ENCODE data around the gene EMID1.

The EMID1 gene

GRCh38 chr22:29267858-29268510, 62.3 kb downstream of the EMID1 start, which contains the start of the genes EWSR1 and RHBDD3 (continued):
- TF ChIP-seq YY1 (tag by site-specific recombination; IDR thresholded peaks at IDR 0.05) (peak; percentile 95), GLIS1 (tag by site-specific recombination; IDR thresholded peaks at IDR 0.05) (peak; percentile 75), ZNF416 (tag by site-specific recombination; IDR thresholded peaks at IDR 0.05) (no peak), CTCF (tag by site-specific recombination; IDR thresholded peaks at IDR 0.05) (peak; percentile 62; the same call in 1 of the 2 replicates), ZNF585B (tag by site-specific recombination; IDR thresholded peaks at IDR 0.05) (no peak), AEBP2 (tag by site-specific recombination; IDR thresholded peaks at IDR 0.05; ENCODE audit: borderline replicate concordance) (peak; percentile 23; the same call in 1 of the 2 replicates), ZNF510 (tag by site-specific recombination; IDR thresholded peaks at IDR 0.05; ENCODE audit: insufficient replicate concordance) (no peak), ZBTB7A (tag by site-specific recombination; IDR thresholded peaks at IDR 0.05; ENCODE audit: low read depth) (no peak; the same call in 1 of the 2 replicates), ZNF777 (tag by site-specific recombination; IDR thresholded peaks at IDR 0.05; ENCODE audit: borderline replicate concordance) (no peak), ZNF488 (tag by site-specific recombination; IDR thresholded peaks at IDR 0.05) (no peak), ZNF561 (tag by site-specific recombination; IDR thresholded peaks at IDR 0.05; ENCODE audit: borderline replicate concordance) (peak; percentile 67), ZNF521 (tag by site-specific recombination; IDR thresholded peaks at IDR 0.05) (no peak), ZNF623 (tag by site-specific recombination; IDR thresholded peaks at IDR 0.05) (no peak), PRDM10 (tag by site-specific recombination; IDR thresholded peaks at IDR 0.05) (peak; percentile 100), ZNF747 (tag by site-specific recombination; IDR thresholded peaks at IDR 0.05) (no peak), ZNF37A (tag by site-specific recombination; IDR thresholded peaks at IDR 0.05) (no peak), ZNF791 (tag by site-specific recombination; IDR thresholded peaks at IDR 0.05) (no peak), PATZ1 (tag by site-specific recombination; IDR thresholded peaks at IDR 0.05) (peak; percentile 78), ZNF398 (tag by site-specific recombination; IDR thresholded peaks at IDR 0.05) (no peak), ZNF324 (tag by site-specific recombination; IDR thresholded peaks at IDR 0.05) (no peak; the same call in none of the 2 replicates), ZNF518A (tag by site-specific recombination; conservative IDR thresholded peaks at IDR 0.05; ENCODE audit: low read depth) (0 out of 2 replicates have a peak, but pooled peaks have one; percentile 24)
